GM18858 (cell line): ENCODE measurements around the gene IL2RA.
"Not testable (repeated sequence)": the region's sequence is repeated elsewhere in the genome, so short reads cannot be mapped to it uniquely, and the experiment has no call there.

ENCODE experiments used
- ATAC-seq: cut with Tn5 transposase; IDR thresholded peaks from one replicate; pipeline ENCODE4 v1.9.1; 2021; ENCODE audit not compliant: unreplicated experiment

The IL2RA gene

GRCh38 chr10:6043377-6043776, 18.8 kb downstream of the IL2RA start:
- ATAC-seq, result not testable (repeated sequence)

DNA sequence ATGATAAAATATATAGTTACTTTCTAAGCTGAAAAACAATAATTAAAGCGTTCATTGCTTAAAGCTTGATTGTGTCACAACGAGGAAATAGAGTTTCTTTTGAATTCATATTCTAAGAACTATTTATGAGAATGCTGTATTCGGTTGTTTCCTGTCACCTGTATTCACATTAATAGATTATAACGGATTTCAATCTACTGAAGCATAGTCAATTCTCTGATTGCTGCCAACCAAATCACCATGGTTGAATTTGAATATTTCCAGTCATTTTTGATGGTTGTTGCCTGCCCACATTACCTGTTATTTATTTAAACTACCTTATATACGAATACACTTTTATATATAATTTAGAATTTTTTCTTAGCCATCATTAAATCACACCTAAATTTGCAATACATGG, 22.0 kb downstream of the IL2RA start:
- ATAC-seq, result no peak

- no peak for ATAC-seq
These were observed 22.5 kb downstream of the IL2RA start for GRCh38 chr10:6039711-6040110.

DNA sequence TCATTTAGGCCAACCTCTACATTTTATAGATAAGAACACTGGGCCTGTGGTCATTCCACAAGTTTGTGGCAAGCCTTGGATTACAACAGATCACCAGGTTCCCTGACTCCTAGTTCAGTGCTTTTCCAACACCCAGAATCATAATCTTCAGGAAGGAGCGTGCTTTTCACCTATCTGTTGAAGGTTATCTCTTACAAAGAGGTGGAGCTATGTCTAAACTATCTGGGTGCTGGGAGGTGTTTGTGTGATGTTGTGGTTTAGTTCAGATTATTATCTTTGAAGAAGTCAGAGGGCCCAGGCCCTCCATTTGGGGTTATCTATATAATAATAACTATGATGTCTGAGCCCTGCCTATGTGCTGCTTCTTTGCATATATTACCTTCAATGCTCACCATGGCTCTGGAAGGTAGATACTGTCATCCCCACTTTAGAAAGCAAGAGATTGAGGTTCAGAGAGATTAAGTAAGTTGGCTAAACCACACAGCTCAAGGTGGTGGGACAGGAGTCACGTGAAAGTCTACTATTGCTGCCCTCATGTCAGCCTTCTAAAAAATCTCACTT, 24.0 kb downstream of the IL2RA start:
- no peak for ATAC-seq

- no peak for ATAC-seq
These were observed 24.7 kb downstream of the IL2RA start for GRCh38 chr10:6037422-6037821.

GRCh38 chr10:6036861-6037321, 25.3 kb downstream of the IL2RA start:
- peak; percentile 73 for ATAC-seq

GRCh38 chr10:6035931-6036575, 26.1 kb downstream of the IL2RA start:
- no peak for ATAC-seq

DNA sequence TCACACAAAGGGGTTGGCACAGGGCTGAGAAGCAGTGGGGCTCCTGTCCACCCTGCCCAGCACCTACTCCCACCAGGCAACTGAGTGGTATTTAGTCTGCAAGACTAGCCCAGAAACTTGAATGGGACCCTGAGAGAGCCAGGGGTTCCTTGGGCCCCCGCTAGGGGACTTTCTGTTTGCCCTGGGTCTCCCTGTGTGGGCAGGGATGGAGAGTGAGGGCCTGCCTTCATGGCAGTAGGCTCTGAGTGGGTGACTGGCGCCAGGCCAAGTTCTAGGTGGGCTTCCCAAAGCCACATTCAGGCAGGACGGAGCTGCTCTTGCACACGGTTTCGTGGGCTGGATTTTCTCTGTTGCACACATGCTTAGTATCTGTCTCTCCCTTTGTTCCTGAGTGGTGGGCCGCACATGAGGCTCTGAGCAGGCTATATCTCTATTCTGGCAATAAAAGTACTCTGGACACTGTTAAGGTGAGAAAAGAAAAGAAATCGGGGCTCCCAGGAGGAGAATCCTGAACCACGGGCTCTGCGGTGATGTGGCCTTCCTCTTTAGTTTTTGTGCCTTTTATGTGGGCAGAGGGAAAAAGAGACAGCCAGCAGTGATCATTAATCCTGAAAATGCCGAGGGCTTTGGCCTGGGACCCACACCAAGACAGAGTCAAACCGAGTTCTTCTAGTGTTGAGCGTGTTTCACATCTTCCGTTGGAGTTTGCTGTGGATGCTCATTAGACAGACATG, 26.9 kb downstream of the IL2RA start:
- no peak for ATAC-seq

- ATAC-seq, result no peak
These were observed 27.8 kb downstream of the IL2RA start for GRCh38 chr10:6034371-6034770.

- no peak for ATAC-seq
These were observed 28.2 kb downstream of the IL2RA start for GRCh38 chr10:6033954-6034353.

GRCh38 chr10:6030940-6031339, 31.2 kb downstream of the IL2RA start:
- no peak for ATAC-seq

DNA sequence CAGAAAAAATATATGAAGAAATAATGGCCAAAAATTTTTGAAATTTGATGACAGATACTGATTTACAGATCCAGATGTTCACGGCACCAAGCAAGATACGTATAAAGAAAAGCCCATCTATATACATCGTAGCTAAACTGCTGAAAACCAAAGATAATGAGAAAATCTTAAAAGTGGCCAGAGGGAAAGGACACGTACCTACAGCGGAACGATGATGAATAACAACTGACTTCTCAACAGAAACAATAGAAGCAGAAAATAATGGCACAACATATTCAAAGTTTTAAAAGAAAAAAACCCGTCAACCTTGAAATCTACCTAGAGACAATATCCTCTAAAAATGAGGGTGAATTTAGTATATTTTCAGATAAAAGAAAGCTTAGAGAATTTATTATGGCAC, 31.9 kb downstream of the IL2RA start:
- no peak for ATAC-seq

DNA sequence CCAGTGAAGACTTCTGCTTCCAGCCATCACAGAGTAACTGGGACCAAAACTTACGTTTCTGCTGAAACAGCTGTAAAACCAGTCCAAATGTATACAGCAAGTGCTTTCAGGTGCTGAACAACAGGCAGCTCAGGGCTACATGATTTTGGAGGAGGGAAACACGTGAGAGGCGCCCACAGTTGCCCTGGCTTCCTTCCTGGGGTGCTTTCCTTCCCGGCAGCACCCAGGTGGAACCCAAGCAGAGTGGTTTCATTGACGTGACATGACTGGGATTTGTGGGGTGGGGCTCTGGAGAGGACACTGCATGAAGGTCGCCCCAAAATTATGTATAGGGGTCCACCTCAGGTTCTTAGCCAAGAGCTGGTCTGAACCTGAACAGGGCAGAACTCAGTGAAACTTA, 34.2 kb downstream of the IL2RA start:
- no peak for ATAC-seq

DNA sequence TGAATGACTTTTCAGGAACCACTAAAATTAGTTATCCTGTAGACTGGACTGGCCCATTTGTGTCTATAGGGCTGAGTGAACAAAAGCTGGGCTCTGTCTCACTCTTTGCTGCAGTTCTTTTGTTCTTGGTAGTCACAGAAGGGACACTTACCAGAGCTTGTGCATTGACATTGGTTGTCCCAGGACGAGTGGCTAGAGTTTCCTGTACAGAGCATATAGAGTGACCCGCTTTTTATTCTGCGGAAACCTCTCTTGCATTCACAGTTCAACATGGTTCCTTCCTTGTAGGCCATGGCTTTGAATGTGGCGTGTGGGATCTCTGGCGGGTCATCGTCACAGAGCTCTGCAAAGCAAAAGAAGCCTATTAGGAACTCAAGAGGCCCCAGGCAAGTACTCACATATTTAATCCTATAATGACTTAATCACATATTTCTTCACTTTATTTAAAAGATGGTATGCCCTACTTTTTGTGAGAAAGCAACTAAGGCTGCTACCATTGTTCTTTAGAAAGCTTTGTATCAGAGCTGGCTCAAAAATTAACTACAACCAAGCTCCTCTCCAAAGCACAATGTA, 36.4 kb downstream of the IL2RA start:
- no peak for ATAC-seq

DNA sequence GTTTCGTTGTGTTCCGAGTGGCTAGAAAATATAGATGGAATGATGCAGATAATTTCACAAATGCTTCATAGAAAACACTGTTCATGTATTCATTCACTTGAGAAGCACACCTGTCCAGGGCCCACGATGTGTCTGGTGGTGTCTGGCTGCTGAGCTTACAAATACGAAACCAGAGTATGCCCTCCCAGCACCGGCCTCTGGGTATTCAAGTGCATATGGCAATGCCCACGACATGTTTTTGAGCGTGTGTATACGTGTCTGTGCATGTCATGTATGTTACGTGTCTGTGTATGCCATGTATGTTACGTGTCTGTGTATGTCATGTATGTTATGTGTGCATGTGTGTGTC, 37.9 kb downstream of the IL2RA start:
- no peak for ATAC-seq

- no peak for ATAC-seq
These were observed 38.4 kb downstream of the IL2RA start for GRCh38 chr10:6023661-6024333.

GRCh38 chr10:6022660-6023059, 39.5 kb downstream of the IL2RA start:
- no peak for ATAC-seq

DNA sequence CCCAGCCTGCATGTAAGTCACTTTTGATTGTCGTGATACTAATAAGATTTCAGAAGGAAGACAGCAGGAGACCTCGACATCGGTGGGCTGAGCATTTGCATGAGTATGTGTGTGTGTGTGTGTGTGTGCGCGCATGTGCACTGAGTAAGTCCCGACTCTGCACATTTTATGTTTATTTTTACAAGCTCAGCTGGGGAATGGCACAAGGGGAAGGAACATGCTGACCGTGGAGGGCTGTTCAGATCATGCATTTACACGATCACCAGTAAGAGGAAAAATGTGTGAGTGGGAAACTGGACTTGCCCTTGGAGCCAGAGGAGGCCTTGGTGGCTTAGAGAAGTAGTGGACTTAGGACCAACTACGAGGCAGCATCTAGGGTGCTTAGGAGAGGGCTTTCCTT, 41.3 kb downstream of the IL2RA start:
- no peak for ATAC-seq

- ATAC-seq, result no peak
These were observed 42.4 kb downstream of the IL2RA start for GRCh38 chr10:6019796-6020195.

GRCh38 chr10:6019010-6019782, 43.0 kb downstream of the IL2RA start:
- ATAC-seq, result no peak

GRCh38 chr10:6018422-6018821, 43.7 kb downstream of the IL2RA start:
- ATAC-seq, result no peak
